HepG2 (cell line): ENCODE data around the gene NRSN2. TPM values are rescaled to one million over a fixed set of nuclear protein-coding genes. Genes with fewer than 3 reads are reported as not detected.
A peak's percentile ranks its signal among the peaks of the same experiment; 100 is the strongest.

Source experiments
- AHR ChIP-seq: IDR thresholded peaks from 2 replicates; pipeline ENCODE4 v1.6.1; 2018; ENCODE audit warnings: missing genetic modification reagents, missing compliant biosample characterization
- EP300 ChIP-seq, 3 experiments: sonication (generic) in 1 of 3; formaldehyde crosslinking in 1 of 3; IDR thresholded peaks; 2 replicates each; pipeline versions ENCODE4 v1.5.1 to v1.6.1; 2011 to 2020; ENCODE audit warnings: low read depth in 2 of 3, low read length in 2 of 3, borderline replicate concordance in 1 of 3, improper control_type of control experiment in 1 of 3, mild to moderate bottlenecking in 1 of 3, missing genetic modification reagents in 1 of 3, moderate library complexity in 1 of 3
- FOSL1 ChIP-seq: sonication (generic); formaldehyde crosslinking; IDR thresholded peaks from 2 replicates; pipeline ENCODE4 v1.9.0; 2021; ENCODE audit warnings: missing genetic modification reagents, borderline replicate concordance
- FOSL2 ChIP-seq: sonication (generic); formaldehyde crosslinking; IDR thresholded peaks from 2 replicates; pipeline ENCODE4 v1.4.0; 2020; ENCODE audit warnings: missing genetic modification reagents
- FOXP1 ChIP-seq, 2 experiments: fragments of 450-650 bp in 1 of 2; IDR thresholded peaks; 2 replicates each; pipeline ENCODE4 v1.6.1; 2017 to 2018; ENCODE audit warnings: antibody characterized with exemption in 1 of 2
- HES4 ChIP-seq: sonication (generic); formaldehyde crosslinking; IDR thresholded peaks from 2 replicates; pipeline ENCODE4 v1.9.0; 2021; ENCODE audit warnings: mild to moderate bottlenecking, missing genetic modification reagents, borderline replicate concordance
- HMG20A ChIP-seq: IDR thresholded peaks from 2 replicates; pipeline ENCODE4 v1.6.1; 2016; ENCODE audit warnings: borderline replicate concordance
- MZF1 ChIP-seq: sonication (generic); formaldehyde crosslinking; IDR thresholded peaks from 2 replicates; pipeline ENCODE4 v1.8.1; 2023; ENCODE audit warnings: mild to moderate bottlenecking, missing genetic modification reagents, borderline replicate concordance
- NFYC ChIP-seq: IDR thresholded peaks from 2 replicates; pipeline ENCODE4 v1.6.1; 2016; ENCODE audit warnings: missing genetic modification reagents, missing compliant biosample characterization
- NR1H2 ChIP-seq: sonication (generic); formaldehyde crosslinking; IDR thresholded peaks from 2 replicates; pipeline ENCODE4 v1.8.1; 2022; ENCODE audit warnings: low read depth, missing genetic modification reagents, borderline replicate concordance
- RORA ChIP-seq: sonication (generic); formaldehyde crosslinking; IDR thresholded peaks from 2 replicates; pipeline ENCODE4 v1.5.0; 2020; ENCODE audit warnings: mild to moderate bottlenecking, missing genetic modification reagents, moderate library complexity
- RXRA ChIP-seq: sonication (generic); formaldehyde crosslinking; IDR thresholded peaks from 2 replicates; pipeline ENCODE4 v1.5.1; 2020; ENCODE audit warnings: missing genetic modification reagents
- TBL1XR1 ChIP-seq: fragments of 150-350 bp; IDR thresholded peaks from 2 replicates; pipeline ENCODE4 v1.6.1; 2014; ENCODE audit warnings: borderline replicate concordance, low read length; ENCODE audit not compliant: partially characterized antibody
- ZC3H4 ChIP-seq: sonication (generic); formaldehyde crosslinking; IDR thresholded peaks from 2 replicates; pipeline ENCODE4 v1.4.0; 2020; ENCODE audit warnings: missing genetic modification reagents, borderline replicate concordance
- ZNF232 ChIP-seq: sonication (generic); formaldehyde crosslinking; IDR thresholded peaks from 2 replicates; pipeline ENCODE4 v1.4.0; 2020; ENCODE audit warnings: missing genetic modification reagents, borderline replicate concordance
- ZNF430 ChIP-seq: sonication (generic); formaldehyde crosslinking; IDR thresholded peaks from 2 replicates; pipeline ENCODE4 v1.9.0; 2021; ENCODE audit warnings: mild to moderate bottlenecking, missing genetic modification reagents
- ZNF605 ChIP-seq: sonication (generic); formaldehyde crosslinking; IDR thresholded peaks from 2 replicates; pipeline ENCODE4 v1.8.0; 2022; ENCODE audit warnings: mild to moderate bottlenecking, missing genetic modification reagents
- ZNF678 ChIP-seq: sonication (generic); formaldehyde crosslinking; IDR thresholded peaks from 2 replicates; pipeline ENCODE4 v1.4.0; 2020; ENCODE audit warnings: mild to moderate bottlenecking, missing genetic modification reagents
- ZNF781 ChIP-seq: sonication (generic); formaldehyde crosslinking; IDR thresholded peaks from 2 replicates; pipeline ENCODE4 v1.5.1; 2020; ENCODE audit warnings: borderline replicate concordance, mild to moderate bottlenecking, missing genetic modification reagents; ENCODE audit errors: not compliant biosample characterization
- polyA plus RNA-seq, 8 experiments: library from polyadenylated mRNA; depleted of rRNA in 3 of 8; stranded (reverse) in 7 of 8; unstranded in 1 of 8; fragments of >200 nt; fragmentation: Illumina TruSeq in 4 of 8; extraction: Trizol in 4 of 8; gene quantifications; 2 replicates each; pipeline versions ENCODE4 v1.2.1 to v1.2.3, GENCODE V29; 2011 to 2016; ENCODE audit warnings: low read depth in 4 of 8, missing spikeins in 1 of 8, mixed read lengths in 1 of 8; ENCODE audit not compliant: insufficient read depth in 1 of 8
- total RNA-seq, 5 experiments: library from RNA; depleted of rRNA; stranded (reverse); fragments of >200 nt; fragmentation: Illumina TruSeq; extraction: Trizol; gene quantifications; 2 replicates each; pipeline ENCODE4 v1.2.3, GENCODE V29; 2016; ENCODE audit warnings: low read depth in 1 of 5
- TF ChIP-seq, protein P1 (sequence below): sonication (generic); formaldehyde crosslinking; IDR thresholded peaks from 2 replicates; pipeline ENCODE4 v1.5.0; 2020; ENCODE audit warnings: missing genetic modification reagents
- TF ChIP-seq, protein P2 (sequence below), 2 experiments: fragments of 450-650 bp in 1 of 2; sonication (generic) in 1 of 2; formaldehyde crosslinking; IDR thresholded peaks; 2 replicates each; pipeline versions ENCODE4 v1.5.0 to v1.8.0; 2020 to 2022; ENCODE audit warnings: mild to moderate bottlenecking in 1 of 2, missing genetic modification reagents in 1 of 2
- TF ChIP-seq, protein P3 (sequence below): IDR thresholded peaks from 2 replicates; pipeline ENCODE4 v1.6.1; 2016; ENCODE audit warnings: mild to moderate bottlenecking
- TF ChIP-seq, protein P4 (sequence below): sonication (generic); formaldehyde crosslinking; IDR thresholded peaks from 2 replicates; pipeline ENCODE4 v1.5.0; 2020; ENCODE audit warnings: mild to moderate bottlenecking, missing genetic modification reagents

Gene NRSN2
- total and polyA plus RNA-seq, 2 of the 13 experiments (the other 11 are each of a cell fraction or from before 2014, with no cell fraction given) = 32.3 to 49.4 TPM

DNA sequence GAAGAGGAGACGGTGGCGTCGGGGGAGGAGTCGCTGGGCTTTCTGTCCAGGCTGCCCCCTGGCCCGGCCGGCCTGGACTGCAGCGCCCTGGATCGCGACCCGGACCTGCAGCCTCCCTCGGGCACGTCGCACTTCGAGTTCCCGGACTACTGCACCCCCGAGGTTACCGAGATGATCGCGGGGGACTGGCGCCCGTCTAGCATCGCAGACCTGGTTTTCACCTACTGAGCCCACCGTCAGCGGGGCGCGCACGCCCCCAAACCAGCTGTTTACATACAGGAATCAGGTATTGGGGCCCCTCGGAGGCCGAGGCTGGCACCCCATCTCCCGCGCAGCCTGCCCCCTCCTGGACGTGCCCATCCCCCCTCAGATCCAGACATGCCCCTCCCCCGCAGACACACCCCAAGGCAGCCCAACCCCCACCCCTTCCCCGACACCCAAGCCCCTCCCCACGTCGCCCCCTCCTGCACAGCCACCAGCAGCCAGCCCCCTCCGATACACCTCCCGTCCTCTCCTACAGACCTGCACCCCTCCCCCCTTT lies 20.2 kb upstream of the NRSN2 start (continued):
- TF ChIP-seq NR1H2 (CRISPR knock-in tag) (peak; percentile 41; the same call in 1 of the 2 replicates), HMG20A (CRISPR knock-in tag) (0 out of 2 replicates have a peak, but pooled peaks have one; percentile 19), ZNF232 (CRISPR knock-in tag) (no peak), RORA (CRISPR knock-in tag) (no peak), ZNF605 (CRISPR knock-in tag) (no peak), FOXP1 (IDR thresholded peaks at IDR 0.05) (no peak), FOXP1 (CRISPR knock-in tag; IDR thresholded peaks at IDR 0.05) (no peak), AHR (CRISPR knock-in tag) (no peak; the same call in 1 of the 2 replicates), ZNF781 (CRISPR knock-in tag) (peak; percentile 18), ZC3H4 (0 out of 2 replicates have a peak, but pooled peaks have one; percentile 47), ZNF678 (CRISPR knock-in tag) (no peak), MZF1 (CRISPR knock-in tag) (0 out of 2 replicates have a peak, but pooled peaks have one; percentile 24), TBL1XR1 (no peak), HES4 (CRISPR knock-in tag) (0 out of 2 replicates have a peak, but pooled peaks have one; percentile 13), RXRA (peak; percentile 54; the same call in 1 of the 2 replicates), FOSL2 (CRISPR knock-in tag) (peak; percentile 43; the same call in 1 of the 2 replicates), NFYC (CRISPR knock-in tag) (no peak), ZNF430 (CRISPR knock-in tag) (no peak; the same call in 1 of the 2 replicates), FOSL1 (no peak), EP300 (IDR thresholded peaks at IDR 0.05; ENCODE audit: low read depth in 2 of 2, low read length in 2 of 2) (no peak), EP300 (CRISPR knock-in tag; IDR thresholded peaks at IDR 0.05; ENCODE audit: borderline replicate concordance) (no peak)
- TF ChIP-seq, protein P1, sequence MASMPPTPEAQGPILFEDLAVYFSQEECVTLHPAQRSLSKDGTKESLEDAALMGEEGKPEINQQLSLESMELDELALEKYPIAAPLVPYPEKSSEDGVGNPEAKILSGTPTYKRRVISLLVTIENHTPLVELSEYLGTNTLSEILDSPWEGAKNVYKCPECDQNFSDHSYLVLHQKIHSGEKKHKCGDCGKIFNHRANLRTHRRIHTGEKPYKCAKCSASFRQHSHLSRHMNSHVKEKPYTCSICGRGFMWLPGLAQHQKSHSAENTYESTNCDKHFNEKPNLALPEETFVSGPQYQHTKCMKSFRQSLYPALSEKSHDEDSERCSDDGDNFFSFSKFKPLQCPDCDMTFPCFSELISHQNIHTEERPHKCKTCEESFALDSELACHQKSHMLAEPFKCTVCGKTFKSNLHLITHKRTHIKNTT = no peak
- TF ChIP-seq, protein P2, sequence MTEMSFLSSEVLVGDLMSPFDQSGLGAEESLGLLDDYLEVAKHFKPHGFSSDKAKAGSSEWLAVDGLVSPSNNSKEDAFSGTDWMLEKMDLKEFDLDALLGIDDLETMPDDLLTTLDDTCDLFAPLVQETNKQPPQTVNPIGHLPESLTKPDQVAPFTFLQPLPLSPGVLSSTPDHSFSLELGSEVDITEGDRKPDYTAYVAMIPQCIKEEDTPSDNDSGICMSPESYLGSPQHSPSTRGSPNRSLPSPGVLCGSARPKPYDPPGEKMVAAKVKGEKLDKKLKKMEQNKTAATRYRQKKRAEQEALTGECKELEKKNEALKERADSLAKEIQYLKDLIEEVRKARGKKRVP (CRISPR knock-in tag; IDR thresholded peaks at IDR 0.05) = peak in 1 of 2 experiments; percentile 66; a peak in 1 of 4 replicates
- TF ChIP-seq, protein P3, sequence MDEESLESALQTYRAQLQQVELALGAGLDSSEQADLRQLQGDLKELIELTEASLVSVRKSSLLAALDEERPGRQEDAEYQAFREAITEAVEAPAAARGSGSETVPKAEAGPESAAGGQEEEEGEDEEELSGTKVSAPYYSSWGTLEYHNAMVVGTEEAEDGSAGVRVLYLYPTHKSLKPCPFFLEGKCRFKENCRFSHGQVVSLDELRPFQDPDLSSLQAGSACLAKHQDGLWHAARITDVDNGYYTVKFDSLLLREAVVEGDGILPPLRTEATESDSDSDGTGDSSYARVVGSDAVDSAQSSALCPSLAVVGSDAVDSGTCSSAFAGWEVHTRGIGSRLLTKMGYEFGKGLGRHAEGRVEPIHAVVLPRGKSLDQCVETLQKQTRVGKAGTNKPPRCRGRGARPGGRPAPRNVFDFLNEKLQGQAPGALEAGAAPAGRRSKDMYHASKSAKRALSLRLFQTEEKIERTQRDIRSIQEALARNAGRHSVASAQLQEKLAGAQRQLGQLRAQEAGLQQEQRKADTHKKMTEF (CRISPR knock-in tag) = 0 out of 2 replicates have a peak, but pooled peaks have one; percentile 35
- TF ChIP-seq, protein P4, sequence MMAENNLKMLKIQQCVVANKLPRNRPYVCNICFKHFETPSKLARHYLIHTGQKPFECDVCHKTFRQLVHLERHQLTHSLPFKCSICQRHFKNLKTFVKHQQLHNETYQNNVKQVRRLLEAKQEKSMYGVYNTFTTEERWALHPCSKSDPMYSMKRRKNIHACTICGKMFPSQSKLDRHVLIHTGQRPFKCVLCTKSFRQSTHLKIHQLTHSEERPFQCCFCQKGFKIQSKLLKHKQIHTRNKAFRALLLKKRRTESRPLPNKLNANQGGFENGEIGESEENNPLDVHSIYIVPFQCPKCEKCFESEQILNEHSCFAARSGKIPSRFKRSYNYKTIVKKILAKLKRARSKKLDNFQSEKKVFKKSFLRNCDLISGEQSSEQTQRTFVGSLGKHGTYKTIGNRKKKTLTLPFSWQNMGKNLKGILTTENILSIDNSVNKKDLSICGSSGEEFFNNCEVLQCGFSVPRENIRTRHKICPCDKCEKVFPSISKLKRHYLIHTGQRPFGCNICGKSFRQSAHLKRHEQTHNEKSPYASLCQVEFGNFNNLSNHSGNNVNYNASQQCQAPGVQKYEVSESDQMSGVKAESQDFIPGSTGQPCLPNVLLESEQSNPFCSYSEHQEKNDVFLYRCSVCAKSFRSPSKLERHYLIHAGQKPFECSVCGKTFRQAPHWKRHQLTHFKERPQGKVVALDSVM = no peak
